Ishikawa (cell line): Measurements from ENCODE around the gene JAML.

Experiments used
- CEBPB ChIP-seq: IDR thresholded peaks from 2 replicates; pipeline ENCODE4 v1.6.1; 2012
- CREB1 ChIP-seq: IDR thresholded peaks from 2 replicates; pipeline ENCODE4 v1.6.1; 2012; ENCODE audit warnings: low read depth
- EGR1 ChIP-seq: IDR thresholded peaks from 2 replicates; pipeline ENCODE4 v1.6.1; 2012
- EP300 ChIP-seq: IDR thresholded peaks from 2 replicates; pipeline ENCODE4 v1.6.1; 2012; ENCODE audit warnings: borderline replicate concordance
- FOXM1 ChIP-seq: IDR thresholded peaks from 2 replicates; pipeline ENCODE4 v1.6.1; 2012; ENCODE audit warnings: low read depth, borderline replicate concordance
- MAX ChIP-seq: IDR thresholded peaks from 2 replicates; pipeline ENCODE4 v1.6.1; 2012
- NFIC ChIP-seq: IDR thresholded peaks from 2 replicates; pipeline ENCODE4 v1.6.1; 2012
- RAD21 ChIP-seq: IDR thresholded peaks from 2 replicates; pipeline ENCODE4 v1.6.1; 2012; ENCODE audit warnings: low read depth
- REST ChIP-seq: IDR thresholded peaks from 2 replicates; pipeline ENCODE4 v1.6.1; 2012; ENCODE audit warnings: low read depth, mild to moderate bottlenecking
- TAF1 ChIP-seq: IDR thresholded peaks from 2 replicates; pipeline ENCODE4 v1.6.1; 2012; ENCODE audit warnings: low read depth, mild to moderate bottlenecking
- TCF12 ChIP-seq: IDR thresholded peaks from 2 replicates; pipeline ENCODE4 v1.6.1; 2012; ENCODE audit warnings: low read depth
- TEAD4 ChIP-seq: IDR thresholded peaks from 2 replicates; pipeline ENCODE4 v1.6.1; 2012
- USF1 ChIP-seq: IDR thresholded peaks from 2 replicates; pipeline ENCODE4 v1.6.1; 2012
- YY1 ChIP-seq: IDR thresholded peaks from 2 replicates; pipeline ENCODE4 v1.6.1; 2012; ENCODE audit warnings: low read depth
- ZBTB7A ChIP-seq: IDR thresholded peaks from 2 replicates; pipeline ENCODE4 v1.6.1; 2012; ENCODE audit warnings: low read depth

The JAML gene

GRCh38 chr11:118245936-118246562, 21.2 kb upstream of the JAML start:
- no peak for TF ChIP-seq CREB1
- no peak for TF ChIP-seq USF1
- no peak for TF ChIP-seq CEBPB
- no peak for TF ChIP-seq TAF1
- TF ChIP-seq FOXM1: no peak
- no peak for TF ChIP-seq REST

- TF ChIP-seq EP300: no peak
- no peak for TF ChIP-seq USF1
- TF ChIP-seq TEAD4: no peak
- no peak for TF ChIP-seq FOXM1
- TF ChIP-seq CREB1: no peak
- TF ChIP-seq MAX: no peak
- TF ChIP-seq TAF1: no peak
- no peak for TF ChIP-seq TCF12
- no peak for TF ChIP-seq CEBPB
- TF ChIP-seq ZBTB7A: no peak
- TF ChIP-seq EGR1: no peak
- TF ChIP-seq REST: no peak
- TF ChIP-seq RAD21: no peak
- TF ChIP-seq NFIC: no peak
- no peak for TF ChIP-seq YY1
Observed at GRCh38 chr11:118243993-118244762, 19.4 kb upstream of the JAML start.

- TF ChIP-seq YY1 (no peak), EP300 (no peak), USF1 (no peak), REST (no peak), TEAD4 (no peak), MAX (no peak), TCF12 (no peak), TAF1 (no peak), ZBTB7A (no peak), FOXM1 (no peak)
Observed at GRCh38 chr11:118243161-118243560, 18.4 kb upstream of the JAML start.

GRCh38 chr11:118241764-118242098, 16.9 kb upstream of the JAML start:
- no peak for TF ChIP-seq ZBTB7A
- TF ChIP-seq TEAD4: no peak
- TF ChIP-seq USF1: no peak
- TF ChIP-seq TCF12: no peak
- TF ChIP-seq FOXM1: 0 out of 2 replicates have a peak, but pooled peaks have one; percentile 41
- TF ChIP-seq NFIC: no peak
- peak; percentile 66; the same call in 1 of the 2 replicates for TF ChIP-seq YY1
- TF ChIP-seq CREB1: no peak
- no peak for TF ChIP-seq EGR1
- TF ChIP-seq EP300: no peak
- TF ChIP-seq REST: no peak
- TF ChIP-seq TAF1: no peak
- no peak for TF ChIP-seq RAD21
- no peak for TF ChIP-seq CEBPB
- peak; percentile 33; the same call in 1 of the 2 replicates for TF ChIP-seq MAX
